ENCODE measurements around the gene ASXL1. TPM values are rescaled to one million over a fixed set of nuclear protein-coding genes. Genes with fewer than 3 reads are reported as not detected.

ASXL1 gene
- total RNA-seq, 1 donor from 2014 or later: 97.5 TPM

- Histone ChIP-seq H3K9me3 (no peaks in the 10 kb centered on the region), H3K36me3 (peaks cover 0 to 3% of the 10 kb centered on the region in 2 donors), H3K27me3 (no peaks in the 10 kb centered on the region), H3K4me1 (peaks cover 51% of the 10 kb centered on the region), H3K4me3 (no peak overlapping the region), H3K27ac (no peak overlapping the region)
- intact Hi-C loops (cut with DNase I): loop anchor here (10.0 kb wide), 1 partner anchor 252 kb away; no protein-coding TSS in a partner anchor
- TF ChIP-seq CTCF (IDR thresholded peaks at IDR 0.05) (no peak), POLR2AphosphoS5 (IDR thresholded peaks at IDR 0.05; ENCODE audit: insufficient read depth in 1 of 2, low read depth in 1 of 2) (no peak), POLR2A (IDR thresholded peaks at IDR 0.05) (no peak)
- DNase-seq (ENCODE audit: extremely low spot score in 2 of 2): no peak
Observed at GRCh38 chr20:32466739-32467505, 108.8 kb downstream of the ASXL1 start.

DNA sequence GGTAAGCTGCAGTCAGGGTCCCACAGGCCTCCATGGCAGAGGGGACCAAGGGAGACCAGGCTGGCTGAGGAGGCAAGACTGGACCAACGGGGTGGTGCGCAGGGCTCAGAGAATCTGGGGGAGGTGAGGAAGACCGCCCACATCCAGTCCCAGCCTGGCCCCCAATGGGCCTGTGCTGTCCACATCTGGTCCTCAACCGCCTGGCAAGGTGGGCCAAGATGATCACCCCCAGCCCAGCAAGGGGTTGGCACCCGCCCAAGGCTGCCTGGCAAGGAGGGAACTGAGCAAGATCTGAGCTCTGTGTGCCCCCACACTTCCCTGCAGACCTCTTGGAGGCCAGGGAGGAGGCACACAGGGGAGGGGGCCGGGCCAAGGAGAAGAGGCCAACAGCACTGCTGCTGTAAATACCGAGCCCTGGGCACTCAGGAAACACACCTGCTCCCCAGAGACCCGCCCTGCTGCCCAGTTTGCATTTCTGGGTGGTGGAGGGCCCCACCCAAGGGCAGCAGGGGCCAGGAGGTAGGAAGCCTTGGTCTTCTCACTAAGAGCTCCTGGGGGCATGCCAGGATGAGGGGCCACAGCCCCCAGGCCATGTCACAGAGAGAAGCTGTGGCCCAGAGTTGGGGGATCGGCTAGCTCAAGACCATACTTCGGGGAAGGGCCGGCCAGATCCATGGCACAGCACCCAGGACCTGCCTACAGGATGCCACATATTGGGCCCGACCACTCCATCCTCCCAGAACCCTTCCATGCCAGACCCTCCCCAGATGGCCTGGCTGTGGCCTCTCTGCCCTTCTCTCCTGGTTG is 109.6 kb downstream of the ASXL1 start:
- Histone ChIP-seq H3K36me3 (no peaks in the 10 kb centered on the region), H3K27ac (no peak overlapping the region), H3K27me3 (no peaks in the 10 kb centered on the region), H3K4me3 (no peak overlapping the region), H3K4me1 (peaks cover 59% of the 10 kb centered on the region), H3K9me3 (no peaks in the 10 kb centered on the region)
- TF ChIP-seq CTCF (IDR thresholded peaks at IDR 0.05) (no peak), POLR2AphosphoS5 (IDR thresholded peaks at IDR 0.05; ENCODE audit: insufficient read depth in 1 of 2, low read depth in 1 of 2) (no peak), POLR2A (IDR thresholded peaks at IDR 0.05) (no peak)
- DNase-seq (ENCODE audit: extremely low spot score in 2 of 2): no peak
- intact Hi-C loops (cut with DNase I): loop anchor here (10.0 kb wide), 1 partner anchor 253 kb away; no protein-coding TSS in a partner anchor

GRCh38 chr20:32468313-32468640 is 110.1 kb downstream of the ASXL1 start:
- intact Hi-C loops (cut with DNase I): loop anchor here (10.0 kb wide), 1 partner anchor 253 kb away; no protein-coding TSS in a partner anchor
- Histone ChIP-seq H3K27ac (no peak overlapping the region), H3K4me1 (peaks cover 60% of the 10 kb centered on the region)

GRCh38 chr20:32468860-32469259 is 110.7 kb downstream of the ASXL1 start:
- DNase-seq (ENCODE audit: extremely low spot score in 2 of 2): no peak
- no peaks in the 10 kb centered on the region for H3K27me3 ChIP-seq
- no peak overlapping the region for H3K4me3 ChIP-seq
- intact Hi-C loops (cut with DNase I): loop anchor here (10.0 kb wide), 1 partner anchor 254 kb away; no protein-coding TSS in a partner anchor
- no peaks in the 10 kb centered on the region for H3K36me3 ChIP-seq
- no peaks in the 10 kb centered on the region for H3K9me3 ChIP-seq
- peaks cover 63% of the 10 kb centered on the region for H3K4me1 ChIP-seq
- no peak overlapping the region for H3K27ac ChIP-seq
- TF ChIP-seq POLR2A (IDR thresholded peaks at IDR 0.05) (no peak), POLR2AphosphoS5 (IDR thresholded peaks at IDR 0.05; ENCODE audit: insufficient read depth in 1 of 2, low read depth in 1 of 2) (no peak), CTCF (IDR thresholded peaks at IDR 0.05) (no peak)

More at GRCh38 chr20:32468313-32468640, 110.1 kb downstream of the ASXL1 start:
- no peak for DNase-seq (ENCODE audit: extremely low spot score in 2 of 2)
- H3K4me3 ChIP-seq: no peak overlapping the region
- H3K27me3 ChIP-seq: no peaks in the 10 kb centered on the region
- no peaks in the 10 kb centered on the region for H3K36me3 ChIP-seq
- no peaks in the 10 kb centered on the region for H3K9me3 ChIP-seq
- no peak for TF ChIP-seq POLR2A (IDR thresholded peaks at IDR 0.05)

DNA sequence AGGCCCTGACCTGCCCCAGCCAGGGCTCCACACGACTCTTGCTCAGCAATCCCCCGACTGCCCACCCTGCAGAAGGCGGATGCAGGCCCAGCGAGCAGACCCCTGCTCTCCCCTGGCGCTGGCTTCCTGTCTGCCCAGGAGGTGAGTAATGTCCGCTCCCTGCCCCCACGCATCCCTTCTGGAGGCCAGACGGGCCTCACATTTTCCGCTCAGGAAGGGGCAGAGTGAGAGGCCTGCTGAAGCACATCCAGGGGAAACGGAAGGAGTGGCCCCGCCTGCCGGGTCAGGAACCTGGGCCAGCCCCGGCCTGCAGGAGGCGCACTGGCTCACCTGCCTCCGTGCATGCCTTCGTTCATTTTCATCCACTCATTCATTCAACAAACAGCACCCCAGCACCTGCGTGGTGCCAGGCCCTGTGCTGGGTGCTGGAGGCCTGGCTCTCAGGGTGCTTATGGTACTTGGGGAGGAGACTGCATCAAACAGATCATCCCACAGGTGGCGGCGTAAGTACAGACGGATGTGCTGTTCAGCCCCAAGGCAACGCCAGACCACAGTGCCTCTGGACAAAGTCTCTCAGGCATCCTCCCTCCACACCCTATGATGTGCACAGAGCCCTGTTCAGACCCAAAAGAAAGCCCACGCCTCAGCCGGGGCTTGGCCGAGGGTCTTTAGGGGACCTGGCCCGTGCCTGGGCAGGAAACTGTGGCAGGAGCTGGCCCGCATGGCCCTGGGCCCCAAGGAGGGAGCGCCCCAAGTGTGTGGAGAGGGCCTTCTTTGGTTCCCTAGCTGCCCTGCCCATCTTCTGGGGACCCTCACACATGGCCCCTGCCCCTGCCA is 112.1 kb downstream of the ASXL1 start:
- H3K9me3 ChIP-seq: no peaks in the 10 kb centered on the region
- intact Hi-C loops (cut with DNase I): no loop called here
- no peak overlapping the region for H3K27ac ChIP-seq
- no peaks in the 10 kb centered on the region for H3K27me3 ChIP-seq
- H3K36me3 ChIP-seq: no peaks in the 10 kb centered on the region
- DNase-seq (ENCODE audit: extremely low spot score in 2 of 2): no peak
- no peak overlapping the region for H3K4me3 ChIP-seq
- H3K4me1 ChIP-seq: peaks cover 65% of the 10 kb centered on the region
- no peak for TF ChIP-seq POLR2A (IDR thresholded peaks at IDR 0.05)
- peak; percentile 25 to 70 for TF ChIP-seq POLR2AphosphoS5 (IDR thresholded peaks at IDR 0.05; ENCODE audit: insufficient read depth in 1 of 2, low read depth in 1 of 2)
